Natural killer cell (primary cell): ENCODE results near the gene DYSF. TPM values are rescaled to one million over a fixed set of nuclear protein-coding genes. Genes with fewer than 3 reads are reported as not detected.

ENCODE experiments used
- ATAC-seq, 3 donors: fragments of 150-1000 bp in 2 of 3; fragments of 200-7000 bp in 1 of 3; cut with Tn5 transposase; 1 replicate in 1 of 3; 2 replicates in 2 of 3; pipeline ENCODE4 v1.10.0; 2021; ENCODE audit warnings: mild to moderate bottlenecking in 2 of 3, moderate library complexity in 2 of 3
- DNase-seq, 2 donors: peaks; one replicate each; pipeline versions ENCODE4 v3.0.0 to v3.0.0-alpha.2; 2013 to 2021; ENCODE audit warnings: mixed read lengths in 1 of 2
- H3K27ac ChIP-seq: one replicate; pipeline ENCODE4 v1.5.1; 2013; ENCODE audit warnings: mild to moderate bottlenecking, low read length
- H3K27me3 ChIP-seq: one replicate; pipeline ENCODE4 v1.6.1; 2013; ENCODE audit warnings: low read length; ENCODE audit not compliant: control insufficient read depth, insufficient read depth
- H3K36me3 ChIP-seq: one replicate; pipeline ENCODE4 v1.6.1; 2013; ENCODE audit warnings: low read length; ENCODE audit not compliant: control insufficient read depth, insufficient read depth
- H3K4me1 ChIP-seq: one replicate; pipeline ENCODE4 v1.6.1; 2013; ENCODE audit warnings: low read length; ENCODE audit not compliant: control insufficient read depth, insufficient read depth
- H3K4me3 ChIP-seq: one replicate; pipeline ENCODE4 v1.5.1; 2013; ENCODE audit warnings: low read length
- H3K9me3 ChIP-seq: one replicate; pipeline ENCODE4 v1.6.1; 2013; ENCODE audit warnings: low read length; ENCODE audit not compliant: control insufficient read depth, insufficient read depth
- H3K27ac Mint-ChIP-seq, 2 donors: one replicate each; pipeline ENCODE4 v1.8.0; 2022; ENCODE audit warnings: mild to moderate bottlenecking in 2 of 2, mixed read lengths in 2 of 2, moderate library complexity in 1 of 2
- H3K27me3 Mint-ChIP-seq, 2 donors: one replicate each; pipeline ENCODE4 v1.8.0; 2022; ENCODE audit warnings: low read depth in 2 of 2, mixed read lengths in 2 of 2
- H3K36me3 Mint-ChIP-seq: one replicate; pipeline ENCODE4 v1.8.0; 2022; ENCODE audit warnings: mixed read lengths
- H3K4me1 Mint-ChIP-seq, 2 donors: one replicate each; pipeline ENCODE4 v1.8.0; 2022; ENCODE audit warnings: mixed read lengths in 2 of 2
- H3K4me3 Mint-ChIP-seq: one replicate; pipeline ENCODE4 v1.8.0; 2022; ENCODE audit warnings: mild to moderate bottlenecking, moderate library complexity, mixed read lengths
- H3K9me3 Mint-ChIP-seq, 2 donors: one replicate each; pipeline ENCODE4 v1.8.0; 2022; ENCODE audit warnings: mixed read lengths in 2 of 2
- CTCF ChIP-seq: fragments of 200-600 bp; IDR thresholded peaks from one replicate; pipeline ENCODE4 v1.8.0; 2022; ENCODE audit warnings: antibody characterized with exemption
- WGBS: methylation state at CpG from one replicate; pipeline ENCODE4 v1.1.7; 2013; ENCODE audit warnings: missing lambda C conversion rate; ENCODE audit not compliant: insufficient coverage; 5-methylcytosine and 5-hydroxymethylcytosine counted together
- intact Hi-C: fragments of 100-400 bp; cut with micrococcal nuclease; formaldehyde crosslinking; loops from one replicate; pipeline ENCODE4 v1.14.2; 2022
- total RNA-seq, 4 donors: library from RNA; stranded (reverse); fragments of 120-200 nt in 1 of 4; gene quantifications; one replicate each; pipeline versions ENCODE4 v1.2.3 to v1.2.4, GENCODE V29; 2013 to 2022

Gene DYSF
- total RNA-seq, 3 donors from 2014 or later (not counting 1 experiment from before 2014, with no cell fraction given) = 11.4 to 19.5 (median 12.4) TPM

- DNase-seq (no peak), ATAC-seq (no peak)
- TF ChIP-seq CTCF = no peak
- no peaks in the 10 kb centered on the region for H3K9me3 ChIP-seq
- no peaks in the 10 kb centered on the region for H3K27me3 ChIP-seq
- H3K4me3 Mint-ChIP-seq = no peak overlapping the region
- H3K27ac Mint-ChIP-seq = no peak overlapping the region
- no peaks in the 10 kb centered on the region for H3K9me3 Mint-ChIP-seq
- no peak overlapping the region for H3K27ac ChIP-seq
- peaks cover 8 to 15% of the 10 kb centered on the region in 2 donors for H3K4me1 Mint-ChIP-seq
- H3K36me3 ChIP-seq = no peaks in the 10 kb centered on the region
- 77% methylated on average over 14 of the region's 14 CpGs for WGBS
- H3K36me3 Mint-ChIP-seq = no peaks in the 10 kb centered on the region
- H3K4me3 ChIP-seq = no peak overlapping the region
- peaks cover 19% of the 10 kb centered on the region for H3K4me1 ChIP-seq
- intact Hi-C loops = no loop called here
- H3K27me3 Mint-ChIP-seq = peaks cover 0 to 2% of the 10 kb centered on the region in 2 donors
These were observed 145.2 kb downstream of the DYSF start for GRCh38 chr2:71598526-71598925.

- peaks cover 0 to 2% of the 10 kb centered on the region in 2 donors for H3K27me3 Mint-ChIP-seq
- ATAC-seq (no peak), DNase-seq (no peak)
- no peaks in the 10 kb centered on the region for H3K36me3 ChIP-seq
- no peaks in the 10 kb centered on the region for H3K9me3 Mint-ChIP-seq
- peaks cover 10 to 17% of the 10 kb centered on the region in 2 donors for H3K4me1 Mint-ChIP-seq
- H3K27ac Mint-ChIP-seq = no peak overlapping the region
- 50% methylated on average over 8 of the region's 8 CpGs for WGBS
- H3K27me3 ChIP-seq = no peaks in the 10 kb centered on the region
- intact Hi-C loops = no loop called here
- no peak for TF ChIP-seq CTCF
- no peaks in the 10 kb centered on the region for H3K36me3 Mint-ChIP-seq
- H3K27ac ChIP-seq = no peak overlapping the region
- H3K4me1 ChIP-seq = peaks cover 24% of the 10 kb centered on the region
- no peaks in the 10 kb centered on the region for H3K9me3 ChIP-seq
- H3K4me3 Mint-ChIP-seq = no peak overlapping the region
- no peak overlapping the region for H3K4me3 ChIP-seq
These were observed 145.7 kb downstream of the DYSF start for GRCh38 chr2:71599038-71599437.

GRCh38 chr2:71599646-71600236 lies 146.4 kb downstream of the DYSF start:
- Mint-ChIP-seq H3K27me3 (peaks cover 0 to 5% of the 10 kb centered on the region in 2 donors), H3K36me3 (no peaks in the 10 kb centered on the region), H3K27ac (no peak overlapping the region), H3K4me1 (peaks cover 16 to 24% of the 10 kb centered on the region in 2 donors), H3K4me3 (no peak overlapping the region), H3K9me3 (no peaks in the 10 kb centered on the region)
- intact Hi-C loops = no loop called here
- WGBS = 92% methylated on average over 13 of the region's 13 CpGs
- Histone ChIP-seq H3K27ac (no peak overlapping the region), H3K4me3 (no peak overlapping the region), H3K9me3 (no peaks in the 10 kb centered on the region), H3K4me1 (peaks cover 31% of the 10 kb centered on the region), H3K27me3 (no peaks in the 10 kb centered on the region), H3K36me3 (no peaks in the 10 kb centered on the region)
- ATAC-seq (no peak), DNase-seq (no peak)
- TF ChIP-seq CTCF = no peak

DNA sequence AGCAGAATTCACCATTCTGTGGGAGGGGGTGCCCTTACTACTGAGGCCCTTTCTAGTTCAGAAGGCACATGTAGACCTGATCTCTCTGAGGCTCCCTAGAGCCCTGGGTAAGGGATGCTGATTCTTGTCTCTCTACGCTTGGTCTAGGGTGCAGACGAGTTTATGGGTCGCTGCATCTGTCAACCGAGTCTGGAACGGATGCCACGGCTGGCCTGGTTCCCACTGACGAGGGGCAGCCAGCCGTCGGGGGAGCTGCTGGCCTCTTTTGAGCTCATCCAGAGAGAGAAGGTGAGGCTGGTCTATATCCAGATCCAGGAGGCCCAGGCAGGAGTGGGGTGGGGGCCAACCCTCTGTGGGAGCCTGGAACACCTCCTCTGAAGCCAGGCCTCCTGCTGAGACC lies 147.2 kb downstream of the DYSF start:
- no peak for ATAC-seq
- WGBS = 94% methylated on average over 9 of the region's 9 CpGs
- Mint-ChIP-seq H3K4me3 (no peak overlapping the region), H3K27ac (no peak overlapping the region), H3K4me1 (peaks cover 21 to 30% of the 10 kb centered on the region in 2 donors), H3K9me3 (no peaks in the 10 kb centered on the region), H3K36me3 (no peaks in the 10 kb centered on the region), H3K27me3 (peaks cover 0 to 5% of the 10 kb centered on the region in 2 donors)
- Histone ChIP-seq H3K4me1 (peaks cover 38% of the 10 kb centered on the region), H3K9me3 (no peaks in the 10 kb centered on the region), H3K4me3 (no peak overlapping the region), H3K27ac (no peak overlapping the region), H3K36me3 (no peaks in the 10 kb centered on the region), H3K27me3 (no peaks in the 10 kb centered on the region)
- intact Hi-C loops = no loop called here
- no peak for DNase-seq
- TF ChIP-seq CTCF = no peak
